GM12878 (cell line): ENCODE results near the gene MRPS27. TPM values are rescaled to one million over a fixed set of nuclear protein-coding genes. Genes with fewer than 3 reads are reported as not detected.

Experiments used
- ATAC-seq: fragments of 200-7000 bp; cut with Tn5 transposase; 3 replicates; pipeline ENCODE4 v1.9.1; 2020; ENCODE audit warnings: mild to moderate bottlenecking, moderate library complexity
- BruUV-seq: library from RNA; stranded (reverse); fragments of 400-500 nt; replicated peaks from 2 replicates; lab custom pipeline; 2021; lab: Mats Ljungman, UMichigan
- CTCF ChIA-PET: fragments of 300-600 bp; sonication (Branson Sonifier 250); formaldehyde crosslinking; extraction: SDS; loops from one replicate; lab custom pipeline; 2021; ENCODE audit warnings: inconsistent platforms; lab: Yijun Ruan, JAX
- POLR2A ChIA-PET: fragments of 350-600 bp; formaldehyde crosslinking; extraction: SDS; loops from one replicate; lab custom pipeline; 2021; ENCODE audit warnings: inconsistent platforms; lab: Charles Lee
- RAD21 ChIA-PET: fragments of 300-600 bp; sonication (Branson Sonifier 250); formaldehyde crosslinking; loops from one replicate; lab custom pipeline; 2023; ENCODE audit warnings: antibody characterized with exemption; ENCODE audit not compliant: unreplicated experiment; lab: Charles Lee
- SMC1A ChIA-PET: fragments of 300-600 bp; sonication (Branson Sonifier 250); formaldehyde crosslinking; loops from one replicate; lab custom pipeline; 2023; ENCODE audit not compliant: unreplicated experiment, uncharacterized antibody; lab: Charles Lee
- DNase-seq: peaks from one replicate; pipeline ENCODE4 v3.0.0-alpha.2; 2011; ENCODE audit warnings: low read depth, low spot score
- FAIRE-seq: peaks from 3 replicates; lab custom pipeline; 2011; peaks lifted over from hg19 to GRCh38; lab: Jason Lieb, UNC
- H2AFZ ChIP-seq: 2 replicates; pipeline ENCODE4 v1.6.0; 2011; ENCODE audit warnings: low read depth, low read length, control low read depth; ENCODE audit not compliant: control insufficient read depth
- H3K27ac ChIP-seq: 2 replicates; pipeline ENCODE4 v1.5.1; 2011; ENCODE audit warnings: control low read depth; ENCODE audit not compliant: control insufficient read depth, insufficient read depth
- H3K27me3 ChIP-seq, 2 experiments: replicated peaks in 1 of 2; 2 replicates each; pipeline versions ENCODE4 v1.6.0 to v1.6.1; 2011; ENCODE audit warnings: low read length in 1 of 2; ENCODE audit not compliant: control insufficient read depth in 2 of 2, insufficient read depth in 2 of 2
- H3K36me3 ChIP-seq, 2 experiments: 2 replicates each; pipeline ENCODE4 v1.5.1; 2011; ENCODE audit warnings: low read length in 1 of 2; ENCODE audit not compliant: control insufficient read depth in 2 of 2, insufficient read depth in 2 of 2
- H3K4me1 ChIP-seq: 2 replicates; pipeline ENCODE4 v1.6.1; 2011; ENCODE audit warnings: mild to moderate bottlenecking, low read length, moderate library complexity, mixed read lengths; ENCODE audit not compliant: control insufficient read depth, insufficient read depth
- H3K4me2 ChIP-seq: 2 replicates; pipeline ENCODE4 v1.6.0; 2011; ENCODE audit warnings: control low read depth; ENCODE audit not compliant: control insufficient read depth, insufficient read depth
- H3K4me3 ChIP-seq: fragments of 200-600 bp; sonication (generic); 2 replicates; pipeline ENCODE4 v1.5.1; 2016
- H3K79me2 ChIP-seq: 2 replicates; pipeline ENCODE4 v1.6.0; 2011; ENCODE audit warnings: low read length; ENCODE audit not compliant: control insufficient read depth, insufficient read depth
- H3K9ac ChIP-seq: 2 replicates; pipeline ENCODE4 v1.8.0; 2011; ENCODE audit warnings: low read length, control low read depth, mixed read lengths; ENCODE audit not compliant: control insufficient read depth, insufficient read depth
- H3K9me3 ChIP-seq: replicated peaks from 3 replicates; pipeline ENCODE4 v1.5.1; 2011; ENCODE audit warnings: mild to moderate bottlenecking, low read length; ENCODE audit not compliant: control insufficient read depth, insufficient read depth
- H4K20me1 ChIP-seq: 2 replicates; pipeline ENCODE4 v1.6.0; 2011; ENCODE audit not compliant: control insufficient read depth, insufficient read depth
- BCLAF1 ChIP-seq: fragments of 450-650 bp; IDR thresholded peaks from 2 replicates; pipeline ENCODE4 v1.6.1; 2017; ENCODE audit warnings: antibody characterized with exemption, mild to moderate bottlenecking, moderate library complexity
- CREM ChIP-seq: IDR thresholded peaks from 2 replicates; pipeline ENCODE4 v1.6.1; 2014; ENCODE audit warnings: antibody characterized with exemption, low read depth
- E2F8 ChIP-seq: fragments of 450-650 bp; IDR thresholded peaks from 2 replicates; pipeline ENCODE4 v1.6.1; 2018; ENCODE audit warnings: mild to moderate bottlenecking, low read depth, moderate library complexity; ENCODE audit not compliant: partially characterized antibody
- EZH2 ChIP-seq: IDR thresholded peaks from 2 replicates; pipeline ENCODE4 v1.6.1; 2012; ENCODE audit warnings: low read depth, mild to moderate bottlenecking, control low read depth, inconsistent platforms, low read length, borderline replicate concordance; ENCODE audit not compliant: control insufficient read depth
- NFYB ChIP-seq: IDR thresholded peaks from 2 replicates; pipeline ENCODE4 v1.6.1; 2011; ENCODE audit warnings: low read depth, mild to moderate bottlenecking, low read length, improper control_type of control experiment, moderate library complexity; ENCODE audit not compliant: insufficient read depth
- NR2C1 ChIP-seq: fragments of 450-650 bp; IDR thresholded peaks from 2 replicates; pipeline ENCODE4 v1.6.1; 2017; ENCODE audit warnings: antibody characterized with exemption, mild to moderate bottlenecking, moderate library complexity
- PAX5 ChIP-seq: IDR thresholded peaks from 2 replicates; pipeline ENCODE4 v1.6.1; 2011; ENCODE audit warnings: low read depth, low read length, borderline replicate concordance
- PAX8 ChIP-seq: fragments of 450-650 bp; IDR thresholded peaks from 2 replicates; pipeline ENCODE4 v1.6.1; 2017; ENCODE audit warnings: mild to moderate bottlenecking, moderate library complexity
- POLR2AphosphoS5 ChIP-seq: IDR thresholded peaks from 2 replicates; pipeline ENCODE4 v1.6.1; 2011; ENCODE audit warnings: mild to moderate bottlenecking, low read length, inconsistent platforms
- POU2F2 ChIP-seq: IDR thresholded peaks from 3 replicates; pipeline ENCODE4 v1.6.1; 2011; ENCODE audit warnings: low read depth, mild to moderate bottlenecking, low read length, borderline replicate concordance
- SMAD1 ChIP-seq: fragments of 450-650 bp; IDR thresholded peaks from 2 replicates; pipeline ENCODE4 v1.6.1; 2018; ENCODE audit warnings: mild to moderate bottlenecking, low read depth; ENCODE audit not compliant: partially characterized antibody
- ZNF207 ChIP-seq: fragments of 450-650 bp; IDR thresholded peaks from 2 replicates; pipeline ENCODE4 v1.6.1; 2014; ENCODE audit warnings: antibody characterized with exemption, mild to moderate bottlenecking, borderline replicate concordance
- WGBS: methylation state at CpG from one replicate; pipeline ENCODE4 v1.1.6; 2016; ENCODE audit warnings: low lambda C conversion rate; ENCODE audit not compliant: insufficient replicate concordance, insufficient coverage; ENCODE audit errors: missing lambda C conversion rate; 5-methylcytosine and 5-hydroxymethylcytosine counted together
- in situ Hi-C: fragments of 300-500 bp; cut with MboI; formaldehyde crosslinking; loops from 9 replicates; pipeline ENCODE4 v1.14.3; 2018; ENCODE audit warnings: mixed read lengths
- intact Hi-C: fragments of 100-400 bp; cut with micrococcal nuclease; formaldehyde crosslinking; loops from one replicate; pipeline ENCODE4 v1.14.2; 2022; ENCODE audit not compliant: unreplicated experiment
- polyA plus RNA-seq, 11 experiments: library from polyadenylated mRNA; depleted of rRNA in 4 of 11; unstranded in 6 of 11; stranded (reverse) in 5 of 11; fragments of >200 nt; fragmentation: Nextera tagmentation in 4 of 11; fragmentation: Illumina TruSeq in 1 of 11; extraction: Ambion mirVana in 4 of 11; extraction: Trizol in 1 of 11; gene quantifications; 1 replicate in 1 of 11; 2 replicates in 10 of 11; pipeline versions ENCODE4 v1.2.1 to v1.2.3, GENCODE V29; 2011 to 2016; ENCODE audit warnings: inconsistent platforms in 2 of 11, missing spikeins in 2 of 11, low read depth in 1 of 11
- total RNA-seq, 4 experiments: library from RNA; depleted of rRNA in 3 of 4; stranded (reverse); fragments of >200 nt in 3 of 4; fragmentation: Illumina TruSeq in 1 of 4; extraction: Trizol in 1 of 4; gene quantifications; 2 replicates each; pipeline versions ENCODE4 v1.2.1 to v1.2.3, GENCODE V29; 2013 to 2021
- TF ChIP-seq, protein P1 (sequence below): fragments of 450-650 bp; formaldehyde crosslinking; IDR thresholded peaks from 2 replicates; pipeline ENCODE4 v1.4.0; 2022; ENCODE audit warnings: mild to moderate bottlenecking, moderate library complexity

MRPS27 gene
- total and polyA plus RNA-seq, 10 of the 15 experiments (the other 5 are each of a cell fraction or from before 2014, with no cell fraction given): 61.0 to 128 (median 93.0) TPM

- TF ChIP-seq E2F8: no peak
Measured at GRCh38 chr5:72191404-72191803, 128.6 kb downstream of the MRPS27 start (continued).

GRCh38 chr5:72189146-72189545 lies 130.9 kb downstream of the MRPS27 start:
- Histone ChIP-seq H3K79me2 (no peaks in the 10 kb centered on the region), H4K20me1 (no peaks in the 10 kb centered on the region; the same call in 1 of the 2 replicates), H3K9ac (no peak overlapping the region), H3K9me3 (no peaks in the 10 kb centered on the region; the same call in 2 of the 3 replicates), H3K4me3 (no peak overlapping the region), H3K4me1 (no peaks in the 10 kb centered on the region), H3K27ac (no peak overlapping the region), H3K27me3 (peaks cover 4 to 5% of the 10 kb centered on the region in 2 experiments; a peak in 2 of 4 replicates), H3K4me2 (no peak overlapping the region), H2AFZ (no peak overlapping the region), H3K36me3 (no peaks in the 10 kb centered on the region)
- ChIA-PET RAD21 (no interaction called here), CTCF (interaction anchor here (0.6 kb wide), 1 partner anchor 100 kb away, joined by 3 read pairs; no protein-coding TSS in a partner anchor), SMC1A (interaction anchor here (0.6 to 1.1 kb wide), 2 partner anchors 90 to 107 kb away, joined by 3 read pairs; no protein-coding TSS in a partner anchor), POLR2A (interaction anchor here (0.6 kb wide), 1 partner anchor 37 kb away, joined by 3 read pairs; no protein-coding TSS in a partner anchor)
- WGBS: 97% methylated on average over 2 of the region's 2 CpGs
- in situ Hi-C loops: no loop called here
- ATAC-seq: no peak
- intact Hi-C loops: no loop called here
- no peak for FAIRE-seq
- DNase-seq: no peak
- BruUV-seq: no TSS peak
- TF ChIP-seq ZNF207: no peak
- TF ChIP-seq PAX5: no peak
- no peak for TF ChIP-seq POU2F2
- TF ChIP-seq BCLAF1: no peak
- no peak for TF ChIP-seq CREM
- no peak for TF ChIP-seq NFYB
- TF ChIP-seq NR2C1: no peak
- TF ChIP-seq SMAD1: no peak
- no peak for TF ChIP-seq PAX8
- TF ChIP-seq, protein P1, sequence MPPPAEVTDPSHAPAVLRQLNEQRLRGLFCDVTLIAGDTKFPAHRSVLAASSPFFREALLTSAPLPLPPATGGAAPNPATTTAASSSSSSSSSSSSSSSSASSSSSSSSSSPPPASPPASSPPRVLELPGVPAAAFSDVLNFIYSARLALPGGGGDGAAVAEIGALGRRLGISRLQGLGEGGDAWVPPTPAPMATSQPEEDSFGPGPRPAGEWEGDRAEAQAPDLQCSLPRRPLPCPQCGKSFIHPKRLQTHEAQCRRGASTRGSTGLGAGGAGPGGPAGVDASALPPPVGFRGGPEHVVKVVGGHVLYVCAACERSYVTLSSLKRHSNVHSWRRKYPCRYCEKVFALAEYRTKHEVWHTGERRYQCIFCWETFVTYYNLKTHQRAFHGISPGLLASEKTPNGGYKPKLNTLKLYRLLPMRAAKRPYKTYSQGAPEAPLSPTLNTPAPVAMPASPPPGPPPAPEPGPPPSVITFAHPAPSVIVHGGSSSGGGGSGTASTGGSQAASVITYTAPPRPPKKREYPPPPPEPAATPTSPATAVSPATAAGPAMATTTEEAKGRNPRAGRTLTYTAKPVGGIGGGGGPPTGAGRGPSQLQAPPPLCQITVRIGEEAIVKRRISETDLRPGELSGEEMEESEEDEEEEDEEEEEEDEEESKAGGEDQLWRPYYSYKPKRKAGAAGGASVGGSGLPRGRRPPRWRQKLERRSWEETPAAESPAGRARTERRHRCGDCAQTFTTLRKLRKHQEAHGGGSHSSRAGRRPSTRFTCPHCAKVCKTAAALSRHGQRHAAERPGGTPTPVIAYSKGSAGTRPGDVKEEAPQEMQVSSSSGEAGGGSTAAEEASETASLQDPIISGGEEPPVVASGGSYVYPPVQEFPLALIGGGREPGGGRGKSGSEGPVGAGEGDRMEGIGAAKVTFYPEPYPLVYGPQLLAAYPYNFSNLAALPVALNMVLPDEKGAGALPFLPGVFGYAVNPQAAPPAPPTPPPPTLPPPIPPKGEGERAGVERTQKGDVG (CRISPR knock-in tag): no peak
- no peak for TF ChIP-seq POLR2AphosphoS5
- TF ChIP-seq EZH2: no peak
